Measurements from ENCODE around the gene PTPRN2.
"Not testable (repeated sequence)": the region's sequence is repeated elsewhere in the genome, so short reads cannot be mapped to it uniquely, and the experiment has no call there.

Gene PTPRN2

DNA sequence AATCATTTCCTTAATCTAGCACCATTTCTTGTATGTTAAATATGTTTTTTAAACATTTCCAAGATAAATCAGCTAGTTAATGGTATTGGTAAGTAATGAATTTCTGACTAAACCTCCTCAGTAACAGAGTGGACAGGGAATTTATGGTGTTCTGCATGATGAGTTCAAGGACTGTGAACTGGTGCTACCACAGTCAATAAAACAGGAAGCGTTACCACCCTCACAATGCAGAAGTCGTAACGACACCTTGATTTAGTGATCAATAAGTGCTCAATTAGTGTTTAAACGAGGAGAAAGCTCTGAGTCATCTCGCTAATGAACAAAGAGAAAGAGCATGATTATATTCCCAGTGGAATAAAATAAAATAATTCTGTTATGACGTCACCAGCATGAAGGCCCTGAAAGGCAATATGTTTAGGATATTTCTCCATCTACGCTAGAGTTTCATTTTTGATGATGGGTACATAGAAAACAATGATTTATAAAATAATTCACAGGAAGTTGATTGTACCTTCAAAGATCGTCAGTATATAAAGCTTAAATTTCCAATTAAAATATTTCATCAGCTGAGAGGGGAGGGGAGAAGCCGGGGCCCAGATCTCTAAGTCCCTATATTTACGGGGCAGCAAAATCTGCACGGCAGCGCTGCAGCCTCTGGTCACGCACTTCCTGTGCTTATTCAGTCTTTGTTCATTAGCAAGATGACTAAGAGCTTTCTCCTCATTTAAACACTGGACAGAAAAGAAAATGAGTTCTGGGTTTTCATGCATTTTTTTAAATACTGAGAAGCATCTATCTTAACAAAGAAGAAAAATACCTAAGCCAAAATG, 400.5 kb downstream of the PTPRN2 start:
- no peak for DNase-seq

DNA sequence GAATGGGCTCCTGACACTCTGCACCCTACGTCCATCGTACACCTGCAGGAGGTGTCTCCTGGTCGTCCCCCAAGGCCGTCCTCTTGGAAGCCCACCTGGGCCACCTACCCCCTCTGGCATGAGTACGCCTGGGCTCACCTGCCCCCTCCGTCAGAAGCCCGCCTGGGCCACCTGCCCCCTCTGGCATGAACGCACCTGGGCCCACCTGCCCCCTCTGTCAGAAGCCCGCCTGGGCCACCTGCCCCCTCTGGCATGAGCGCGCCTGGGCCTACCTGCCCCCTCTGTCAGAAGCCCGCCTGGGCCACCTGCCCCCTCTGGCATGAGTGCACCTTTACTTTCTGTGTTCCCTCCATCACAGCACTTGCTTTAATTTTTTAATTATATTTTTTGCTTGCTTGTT, 401.2 kb downstream of the PTPRN2 start:
- no peak for DNase-seq

DNA sequence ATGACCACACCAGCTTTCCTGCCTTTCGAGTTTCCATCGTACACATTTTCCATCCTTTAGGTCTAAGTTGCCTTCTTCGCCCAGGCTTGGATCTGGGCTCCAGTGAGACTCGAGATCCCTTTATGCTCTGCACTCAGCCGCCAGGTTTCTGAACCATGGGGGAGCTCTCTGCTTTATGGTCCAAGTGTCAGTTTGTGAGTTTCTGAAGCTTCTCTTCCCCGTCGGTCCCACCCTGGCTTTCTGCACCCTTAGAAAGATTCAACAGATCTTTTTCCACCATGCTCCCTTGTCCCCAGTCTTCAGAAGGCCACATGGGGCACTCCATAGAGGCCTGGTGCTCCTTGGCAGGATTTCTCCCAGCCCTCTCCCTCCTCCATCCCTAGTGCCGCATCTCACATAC, 402.0 kb downstream of the PTPRN2 start:
- no peak for DNase-seq

DNA sequence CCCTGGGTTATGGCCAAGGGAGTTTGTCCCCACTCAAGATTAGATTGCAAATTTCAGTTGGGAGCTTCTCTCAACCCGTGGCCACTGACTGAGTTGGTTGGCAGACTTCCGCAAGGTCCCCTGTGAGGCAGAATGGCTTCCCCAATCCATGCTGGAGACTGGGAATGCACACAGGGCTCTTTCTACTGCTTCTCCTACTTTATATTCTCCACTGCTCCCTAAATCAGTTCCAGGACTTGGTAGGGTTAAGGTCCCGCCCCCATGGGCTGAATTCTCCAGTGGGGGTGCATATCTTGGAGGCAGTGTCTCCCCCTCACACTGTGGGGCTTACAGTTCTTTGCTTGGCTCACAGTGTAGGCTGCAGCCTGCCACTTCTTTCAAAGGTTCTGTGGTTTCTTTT, 404.2 kb downstream of the PTPRN2 start:
- no peak for DNase-seq

DNA sequence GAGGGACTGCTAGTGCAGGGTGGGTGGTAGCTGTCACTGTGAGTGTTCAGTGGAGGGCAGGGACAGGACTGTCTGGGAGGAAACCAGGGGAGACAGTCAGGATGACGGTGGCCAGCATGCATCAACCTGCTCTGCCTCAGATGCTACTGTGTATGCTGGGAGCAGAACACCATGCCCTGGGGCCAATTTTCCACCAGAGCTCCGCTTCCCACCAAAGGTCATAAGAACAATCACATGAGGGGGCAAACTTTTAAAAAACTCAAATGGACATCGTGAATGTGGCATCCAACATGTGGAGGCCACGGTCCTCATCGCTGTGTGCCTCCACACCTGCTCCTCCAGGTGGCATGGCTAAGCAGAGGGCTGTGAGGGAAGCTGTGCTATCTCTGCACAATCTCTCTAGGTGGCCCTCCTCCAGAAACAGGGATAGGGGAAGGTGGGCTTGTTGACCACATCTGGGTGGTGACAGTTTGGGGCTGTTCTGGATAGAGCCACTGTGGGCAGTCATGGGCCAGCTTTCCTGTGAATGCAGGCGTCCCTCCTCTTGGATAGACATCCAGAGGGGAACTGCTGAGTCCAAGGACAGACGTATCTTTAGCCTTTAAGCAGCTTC, 411.0 kb downstream of the PTPRN2 start:
- no peak for DNase-seq

DNA sequence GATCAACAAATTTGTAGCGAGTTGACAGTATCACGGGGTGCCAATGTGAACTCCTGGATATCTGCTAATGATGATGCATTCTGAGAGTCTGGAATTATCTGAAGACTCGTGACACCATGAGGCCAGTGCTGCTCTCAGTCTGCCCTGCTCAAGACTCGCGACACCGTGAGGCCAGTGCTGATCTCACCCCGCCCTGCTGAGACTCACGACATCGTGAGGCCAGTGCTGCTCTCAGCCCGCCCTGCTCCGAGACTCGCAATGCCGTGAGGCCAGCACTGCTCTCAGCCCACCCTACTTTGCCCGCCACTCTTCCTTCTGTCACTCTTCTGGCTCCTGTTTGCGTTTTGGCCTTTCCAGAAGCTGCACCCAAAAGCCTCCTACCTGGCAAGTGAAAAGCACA, 411.8 kb downstream of the PTPRN2 start:
- DNase-seq = no peak

DNA sequence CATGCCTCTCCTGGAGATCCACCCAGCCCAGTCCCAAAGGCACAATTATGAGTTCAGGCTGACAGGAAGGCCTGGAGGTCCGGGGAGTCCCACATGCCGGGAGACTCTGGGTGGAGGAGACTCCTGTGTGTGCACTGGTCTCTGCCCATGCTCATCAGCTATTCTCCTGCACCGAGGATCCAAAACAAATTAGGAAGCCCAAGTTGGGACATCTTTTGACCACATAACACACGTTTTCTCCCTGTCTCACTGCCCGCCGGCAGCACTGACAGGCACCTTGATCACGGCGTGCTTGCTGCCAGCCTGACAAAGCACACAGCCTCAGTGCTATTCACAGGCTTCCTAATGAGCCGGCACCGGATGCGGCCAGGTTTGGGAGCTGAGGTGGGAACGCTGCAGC, 412.7 kb downstream of the PTPRN2 start:
- no peak for DNase-seq

DNA sequence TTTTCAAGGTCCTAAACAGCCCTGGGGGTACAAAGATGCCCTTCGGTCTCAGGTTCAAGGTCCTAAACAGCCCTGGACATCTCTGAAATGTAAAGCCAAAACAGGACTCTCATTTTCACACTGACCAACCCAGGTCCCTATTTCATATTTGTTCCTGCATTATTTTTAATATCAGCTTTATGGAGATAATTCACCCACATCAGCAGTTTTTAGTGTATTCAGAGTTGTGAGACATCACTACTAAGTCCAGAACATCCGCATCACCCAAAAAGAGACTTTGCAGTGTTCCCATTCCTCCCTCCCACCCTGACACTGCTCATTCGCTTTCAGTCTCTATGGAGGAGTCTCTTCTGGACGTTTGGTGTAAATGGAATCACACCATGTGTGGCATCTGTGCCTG, 420.2 kb downstream of the PTPRN2 start:
- DNase-seq = no peak

DNA sequence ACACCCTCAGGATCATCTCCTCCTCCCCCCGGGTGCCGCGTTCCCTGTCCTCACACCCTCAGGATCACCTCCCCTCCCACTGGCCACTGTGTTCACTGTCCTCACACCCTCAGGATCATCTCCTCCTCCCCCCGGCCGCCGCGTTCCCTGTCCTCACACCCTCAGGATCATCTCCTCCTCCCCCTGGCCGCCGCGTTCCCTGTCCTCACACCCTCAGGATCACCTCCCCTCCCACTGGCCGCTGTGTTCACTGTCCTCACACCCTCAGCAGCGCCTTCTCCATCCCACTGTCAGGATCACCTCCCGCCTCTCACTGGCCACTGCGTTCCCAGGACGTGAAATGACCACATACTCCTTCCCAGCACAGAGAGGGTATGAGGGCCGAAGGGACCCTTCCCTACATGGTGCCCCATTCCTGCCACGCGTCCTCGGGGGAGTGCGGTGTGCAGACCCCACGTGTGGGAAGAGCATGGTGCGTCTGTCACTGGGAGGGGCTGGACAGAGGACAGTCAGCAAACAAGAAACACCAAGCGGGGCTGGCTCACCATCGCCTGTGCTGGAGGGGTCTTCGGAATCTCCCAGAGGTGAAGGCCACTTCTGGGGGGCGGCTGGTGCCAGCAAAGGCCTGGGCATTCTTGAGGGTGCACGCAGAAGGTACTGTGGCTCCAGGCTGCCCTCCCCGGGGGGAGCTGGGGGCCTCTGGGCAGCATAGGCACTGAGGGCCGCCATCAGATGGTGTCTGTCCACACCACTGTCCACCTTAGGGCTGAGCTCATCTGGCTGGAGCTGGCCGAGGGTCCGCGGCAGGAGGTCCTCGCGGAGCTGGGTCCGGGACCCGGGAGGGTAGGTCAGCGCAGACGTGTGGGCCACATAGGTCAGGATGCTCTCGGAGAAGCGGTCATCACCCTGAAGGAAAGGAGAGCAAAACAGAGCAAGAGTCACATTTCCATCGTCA, 421.0 kb downstream of the PTPRN2 start:
- no peak for DNase-seq

DNA sequence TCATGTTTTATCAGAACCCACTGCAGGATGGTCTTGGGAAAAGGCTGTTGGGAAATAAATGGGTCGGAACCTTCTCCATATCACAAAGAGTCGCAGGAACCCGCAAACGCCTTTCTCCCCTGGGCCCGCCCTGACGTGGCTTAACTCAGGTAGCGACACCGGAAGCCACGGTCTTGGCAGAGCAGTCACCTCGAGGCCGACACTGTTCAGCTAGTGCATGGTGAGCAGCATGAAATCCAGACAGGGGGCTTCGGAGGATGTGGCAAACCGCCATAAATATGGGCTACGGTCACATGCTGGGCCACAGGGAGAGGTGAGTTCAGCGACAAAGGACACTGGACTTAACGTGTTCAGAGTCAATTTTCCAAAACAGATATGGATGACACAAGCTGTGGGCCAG, 421.9 kb downstream of the PTPRN2 start:
- no peak for DNase-seq

DNA sequence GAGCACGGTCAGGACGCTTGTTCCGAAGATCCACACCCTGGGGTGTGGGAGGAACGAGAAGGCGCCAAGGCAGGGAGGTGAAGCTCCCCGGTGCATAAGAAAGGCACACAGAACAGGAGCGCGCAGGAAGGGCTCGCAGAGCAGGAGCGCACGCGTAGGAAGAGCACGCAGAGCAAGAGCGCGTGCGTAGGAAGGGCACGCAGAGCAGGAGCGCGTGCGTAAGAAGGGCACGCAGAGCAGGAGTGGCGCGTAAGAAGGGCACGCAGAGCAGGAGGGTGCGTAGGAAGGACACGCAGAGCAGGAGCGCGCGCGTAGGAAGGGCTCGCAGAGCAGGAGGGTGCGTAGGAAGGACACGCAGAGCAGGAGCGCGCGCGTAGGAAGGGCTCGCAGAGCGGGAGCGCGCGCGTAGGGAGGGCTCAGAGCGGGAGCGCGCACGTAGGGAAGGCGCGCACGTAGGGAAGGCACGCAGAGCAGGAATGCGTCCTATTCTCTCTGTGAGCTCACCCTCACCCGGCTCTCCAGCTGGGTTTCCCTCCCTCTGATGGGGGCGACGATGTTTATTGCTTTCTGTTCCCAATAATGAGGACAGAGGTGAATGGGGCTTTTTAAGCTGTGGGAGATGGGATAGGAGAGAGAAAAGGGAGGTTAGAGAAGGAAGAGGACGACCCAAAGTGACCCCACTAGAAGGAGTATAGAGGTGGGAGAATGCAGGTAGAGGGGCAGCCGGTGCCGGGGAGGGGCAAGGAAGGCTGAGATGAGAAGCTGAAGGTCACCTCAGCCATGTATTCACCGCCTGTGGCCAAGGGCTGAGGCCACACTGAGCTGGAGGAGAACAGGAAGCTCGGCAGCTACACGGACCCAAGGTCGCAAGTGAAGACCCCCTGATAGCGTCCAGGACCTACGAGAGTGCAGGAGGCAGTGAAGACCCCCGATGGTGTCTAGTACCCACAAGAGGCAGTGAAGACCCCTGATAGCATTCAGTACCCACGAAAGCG, 423.2 kb downstream of the PTPRN2 start:
- no peak for DNase-seq

DNA sequence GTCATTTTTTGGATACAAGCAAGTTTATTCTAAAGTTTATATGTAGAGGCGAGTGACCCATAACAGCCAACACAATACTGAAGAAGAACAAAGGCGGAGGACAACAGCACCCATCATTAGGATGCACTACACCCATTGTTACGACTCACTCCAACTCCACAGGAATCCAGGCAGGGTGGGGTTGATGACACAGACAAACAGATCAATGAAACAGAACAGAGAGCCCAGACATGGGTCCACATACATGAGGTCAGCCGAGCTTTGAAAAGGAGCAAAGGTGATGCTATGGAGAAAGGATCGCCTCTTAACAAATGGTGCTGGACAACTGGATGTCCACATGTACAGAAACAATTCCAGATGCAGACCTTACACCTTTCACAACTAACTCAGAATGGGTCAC, 426.4 kb downstream of the PTPRN2 start:
- no peak for DNase-seq

DNA sequence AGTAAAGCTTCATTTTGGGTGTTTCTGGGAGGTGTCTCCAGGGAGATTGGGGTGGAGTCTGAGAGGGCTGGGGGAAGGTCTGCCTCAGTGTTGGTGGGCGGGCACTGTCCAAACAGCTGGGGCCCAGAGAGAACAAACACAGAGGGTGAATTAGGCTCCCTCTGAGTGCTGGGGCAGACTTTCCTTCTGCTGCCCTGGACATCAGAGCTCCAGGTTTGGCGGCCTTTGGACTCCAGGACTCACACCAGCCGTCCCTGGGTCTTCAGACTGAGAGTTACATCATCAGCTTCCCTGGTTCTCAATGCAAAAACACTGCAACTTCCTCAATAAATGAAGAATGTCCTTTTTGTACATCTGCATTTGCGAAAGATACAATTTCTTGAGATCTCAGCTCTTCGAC, 427.4 kb downstream of the PTPRN2 start:
- DNase-seq = no peak

DNA sequence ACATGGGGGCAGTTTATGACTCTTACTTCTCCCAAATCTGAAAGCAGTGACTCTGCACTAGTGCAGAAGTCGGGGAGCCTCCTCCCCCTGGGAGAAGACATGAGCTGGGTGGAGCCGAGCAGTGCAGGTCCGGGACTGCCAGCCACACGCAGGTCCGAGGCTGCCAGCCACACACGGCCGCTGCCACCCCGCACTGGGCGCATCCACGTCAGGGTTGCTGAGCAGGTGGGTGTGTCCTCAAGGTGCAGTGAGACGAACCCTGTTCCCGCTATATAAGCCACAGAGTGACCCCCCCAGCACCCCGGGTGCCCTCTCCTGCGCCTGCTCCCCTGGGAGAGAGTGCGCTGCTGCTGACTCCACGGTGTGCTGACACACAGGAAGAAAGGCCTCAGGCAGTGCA, 430.2 kb downstream of the PTPRN2 start:
- DNase-seq = no peak

DNA sequence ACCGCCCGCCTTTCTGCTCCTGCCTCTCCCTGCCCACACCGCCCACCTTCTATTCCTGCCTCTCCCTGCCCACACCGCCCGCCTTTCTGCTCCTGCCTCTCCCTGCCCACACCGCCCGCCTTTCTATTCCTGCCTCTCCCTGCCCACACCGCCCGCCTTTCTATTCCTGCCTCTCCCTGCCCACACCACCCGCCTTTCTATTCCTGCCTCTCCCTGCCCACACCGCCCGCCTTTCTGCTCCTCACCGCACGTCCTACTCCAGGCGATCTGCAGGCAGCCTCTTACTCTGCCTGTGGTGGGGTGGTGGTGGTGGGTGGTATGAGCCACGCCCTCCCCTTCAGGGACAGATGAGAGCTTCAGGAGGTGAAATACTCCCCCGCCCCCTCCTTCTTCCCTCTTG, 436.4 kb downstream of the PTPRN2 start:
- DNase-seq = not testable (repeated sequence)

DNA sequence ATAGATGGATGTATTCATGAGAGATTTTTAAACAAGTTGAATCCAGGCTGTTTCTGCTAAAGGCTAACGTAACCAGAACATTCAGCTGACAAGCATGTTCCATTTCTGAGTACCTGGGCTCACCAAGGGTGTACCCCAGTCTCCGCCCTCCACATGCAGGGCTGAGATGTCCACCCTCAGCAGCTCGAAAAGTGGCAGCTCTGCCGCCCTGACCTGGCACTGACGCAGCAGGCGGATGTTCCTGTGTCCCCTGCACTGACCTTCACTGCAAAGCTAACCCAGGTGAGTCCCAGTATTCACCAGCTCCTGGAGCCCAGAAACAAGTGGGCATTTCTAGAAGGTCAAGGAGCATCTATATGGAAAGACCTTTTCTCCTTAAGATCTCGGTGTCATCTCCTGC, 437.4 kb downstream of the PTPRN2 start:
- DNase-seq = no peak

DNA sequence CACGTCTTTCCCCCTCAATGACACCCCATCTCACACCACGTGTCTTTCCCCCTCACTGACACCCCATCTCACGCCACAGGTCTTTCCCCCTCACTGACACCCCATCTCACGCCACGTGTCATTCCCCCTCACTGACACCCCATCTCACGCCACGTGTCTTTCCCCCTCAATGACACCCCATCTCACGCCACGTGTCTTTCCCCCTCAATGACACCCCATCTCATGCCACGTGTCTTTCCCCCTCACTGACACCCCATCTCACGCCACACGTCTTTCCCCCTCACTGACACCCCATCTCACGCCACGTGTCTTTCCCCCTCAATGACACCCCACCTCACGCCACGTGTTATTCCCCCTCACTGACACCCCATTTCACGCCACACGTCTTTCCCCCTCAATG, 440.2 kb downstream of the PTPRN2 start:
- DNase-seq = not testable (repeated sequence)

DNA sequence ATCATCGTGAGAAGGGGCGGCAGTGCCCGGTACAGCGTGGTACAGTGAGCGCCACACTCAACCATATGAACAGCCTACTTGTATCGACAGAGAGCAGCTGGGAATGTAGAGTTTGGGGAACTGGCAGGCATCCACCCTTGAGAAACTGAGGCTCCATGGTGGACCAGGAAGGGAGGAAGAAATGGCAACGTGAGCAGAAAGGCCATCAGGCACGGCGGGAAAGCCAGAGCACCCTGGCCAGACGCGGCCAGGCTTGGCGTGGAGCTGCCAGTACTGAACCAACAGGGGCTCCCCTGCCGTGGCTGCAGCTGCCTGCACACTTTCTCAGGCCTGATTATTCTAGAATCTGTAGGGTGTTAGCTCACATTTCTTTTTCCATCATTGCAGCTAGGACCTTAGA, 442.3 kb downstream of the PTPRN2 start:
- DNase-seq = no peak

DNA sequence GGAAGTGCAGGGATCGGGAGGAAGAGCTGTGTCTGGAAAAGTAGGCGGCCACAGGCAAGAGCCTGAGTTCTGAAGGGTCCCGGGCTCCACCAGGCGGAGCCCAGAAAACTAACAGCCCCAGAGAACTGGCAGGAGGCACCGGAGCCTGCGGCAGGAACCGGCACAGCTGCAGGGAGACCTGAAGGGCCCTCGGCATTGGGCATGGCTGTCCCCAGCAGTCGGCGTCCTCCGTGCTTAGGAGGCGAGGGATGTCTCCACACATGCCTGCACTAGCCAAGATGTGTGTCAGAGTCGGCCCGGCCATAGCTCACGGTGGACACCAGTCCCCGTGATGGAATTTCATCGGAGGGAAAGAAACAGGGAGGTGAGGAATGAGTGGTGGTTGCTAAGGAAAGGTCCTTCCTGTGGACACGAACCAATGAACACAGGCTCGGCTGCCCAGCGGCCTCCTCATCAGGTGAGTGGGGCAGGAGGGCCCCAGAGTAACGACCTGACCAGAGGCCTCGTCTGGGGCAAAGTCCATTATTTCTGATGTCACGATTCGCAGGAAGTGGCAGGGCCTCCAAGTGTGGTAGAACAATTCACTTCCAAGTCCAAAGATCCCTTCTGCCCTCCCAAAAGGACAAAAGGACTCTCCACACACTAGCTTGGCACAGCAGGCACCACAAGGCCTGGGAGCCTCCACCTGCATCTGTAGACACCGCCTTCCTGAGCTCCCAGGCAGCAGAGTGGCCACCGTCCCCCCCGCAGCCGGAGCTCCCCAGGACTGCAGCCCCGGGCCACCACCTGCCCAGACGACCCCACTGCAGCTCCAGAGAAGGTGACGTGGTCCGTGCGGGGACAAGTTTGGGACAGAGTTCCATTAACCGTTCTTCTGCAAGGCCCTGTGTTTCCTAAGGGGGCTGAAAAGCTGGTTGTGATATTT, 444.2 kb downstream of the PTPRN2 start:
- DNase-seq = no peak

DNA sequence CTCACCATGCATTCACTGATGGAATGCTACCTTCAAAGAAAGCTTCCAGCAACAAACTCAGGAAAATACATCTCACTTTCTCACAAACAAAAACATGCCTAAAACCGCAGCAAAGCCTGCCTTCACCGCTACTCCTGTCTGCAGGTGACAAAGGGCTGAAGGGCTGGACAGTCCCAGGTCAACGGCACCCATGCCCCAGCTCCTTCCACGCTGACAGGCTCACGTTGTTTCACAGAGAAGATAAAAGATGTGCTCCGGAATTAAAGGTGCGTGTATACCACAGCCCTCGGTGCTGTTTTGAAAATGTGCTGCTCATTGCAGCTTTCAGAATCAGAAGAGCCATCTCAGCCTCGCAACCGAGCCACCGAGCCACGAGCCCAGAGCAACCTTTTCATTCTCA, 445.0 kb downstream of the PTPRN2 start:
- no peak for DNase-seq
